Measurements from ENCODE around the gene ATF7IP2. TPM values are rescaled to one million over a fixed set of nuclear protein-coding genes. Genes with fewer than 3 reads are reported as not detected.

Gene ATF7IP2
- total RNA-seq, 6 experiments from 2014 or later = 13.0 to 42.8 (median 24.0) TPM

DNA sequence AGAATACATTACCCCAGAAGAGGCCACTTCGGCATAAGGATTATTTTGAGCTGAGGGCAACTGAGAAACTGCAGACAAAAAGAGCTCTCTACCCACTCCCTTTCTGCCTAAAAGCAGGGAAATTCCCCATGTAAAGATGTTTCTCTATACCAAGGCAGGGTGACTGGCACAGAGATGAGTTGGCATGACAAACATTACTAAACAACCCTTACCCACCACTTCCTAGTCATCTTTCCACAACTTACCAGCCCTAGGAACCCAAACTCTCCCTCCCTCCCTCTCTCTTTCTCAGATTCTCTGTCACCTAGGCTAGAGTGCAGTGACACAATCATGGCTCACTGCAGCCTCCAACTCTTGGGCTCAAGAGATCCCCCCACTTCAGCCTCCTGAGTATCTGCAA lies 126.0 kb downstream of the ATF7IP2 start:
- ATAC-seq = no peak
- Histone ChIP-seq H3K27me3 (no peaks in the 10 kb centered on the region), H3K4me1 (peaks cover 0 to 41% (median 9%) of the 10 kb centered on the region in 4 donors), H3K4me3 (no peak overlapping the region), H3K36me3 (no peaks in the 10 kb centered on the region), H3K27ac (no peak overlapping the region), H3K9me3 (no peaks in the 10 kb centered on the region)
- intact Hi-C loops (cut with DNase I) = loop anchor here in 1 of 2 donors (5.0 kb wide), 2 partner anchors 195 to 225 kb away; no protein-coding TSS in a partner anchor
- no peak for TF ChIP-seq CTCF (IDR thresholded peaks at IDR 0.05)
- TF ChIP-seq POLR2A (IDR thresholded peaks at IDR 0.05) = no peak
- WGBS (ENCODE audit: insufficient coverage, low coverage, low lambda C conversion rate, missing lambda C conversion rate) = no CpG with 5 or more reads among the region's 1 CpG
- DNase-seq = no peak

GRCh38 chr16:10514369-10515055 lies 128.7 kb downstream of the ATF7IP2 start:
- ATAC-seq (peak; percentile 66 to 78 (median 78)), DNase-seq (peak in 1 of 3 donors; percentile 73)
- 13% methylated on average over 6 of the region's 6 CpGs for WGBS (ENCODE audit: insufficient coverage, low coverage, low lambda C conversion rate, missing lambda C conversion rate)
- Histone ChIP-seq H3K9me3 (no peaks in the 10 kb centered on the region), H3K36me3 (no peaks in the 10 kb centered on the region), H3K4me1 (peaks cover 0 to 37% (median 12%) of the 10 kb centered on the region in 4 donors), H3K27ac (peak overlapping the region; percentile 23 to 93 (median 84)), H3K4me3 (no peak overlapping the region), H3K27me3 (no peaks in the 10 kb centered on the region)
- TF ChIP-seq POLR2A (IDR thresholded peaks at IDR 0.05) = no peak
- TF ChIP-seq CTCF (IDR thresholded peaks at IDR 0.05) = peak; percentile 69 to 78 (median 75)
- intact Hi-C loops (cut with DNase I) = loop anchor here in 1 of 2 donors (5.0 kb wide), 2 partner anchors 197 to 223 kb away; no protein-coding TSS in a partner anchor

GRCh38 chr16:10517868-10518267 lies 132.0 kb downstream of the ATF7IP2 start:
- intact Hi-C loops (cut with DNase I) = no loop called here
- H3K4me3 ChIP-seq = no peak overlapping the region
- H3K4me1 ChIP-seq = peaks cover 0 to 50% (median 21%) of the 10 kb centered on the region in 4 donors
- TF ChIP-seq POLR2A (IDR thresholded peaks at IDR 0.05) = no peak
- no peak for TF ChIP-seq CTCF (IDR thresholded peaks at IDR 0.05)
- 59% methylated on average over 2 of the region's 5 CpGs for WGBS (ENCODE audit: insufficient coverage, low coverage, low lambda C conversion rate, missing lambda C conversion rate)
- DNase-seq = peak; percentile 47 to 87 (median 84)
- H3K27ac ChIP-seq = peak overlapping the region in 2 of 3 donors; percentile 41 to 69
- no peaks in the 10 kb centered on the region for H3K36me3 ChIP-seq
- no peaks in the 10 kb centered on the region for H3K27me3 ChIP-seq
- peak; percentile 29 to 74 (median 49) for ATAC-seq
- H3K9me3 ChIP-seq = no peaks in the 10 kb centered on the region

GRCh38 chr16:10518479-10519041 lies 132.7 kb downstream of the ATF7IP2 start:
- TF ChIP-seq POLR2A (IDR thresholded peaks at IDR 0.05) (no peak), CTCF (IDR thresholded peaks at IDR 0.05) (no peak)
- Histone ChIP-seq H3K4me1 (peaks cover 0 to 44% (median 20%) of the 10 kb centered on the region in 4 donors), H3K36me3 (no peaks in the 10 kb centered on the region), H3K9me3 (no peaks in the 10 kb centered on the region), H3K27me3 (no peaks in the 10 kb centered on the region), H3K27ac (peak overlapping the region in 2 of 3 donors; percentile 41 to 69), H3K4me3 (no peak overlapping the region)
- ATAC-seq = no peak
- intact Hi-C loops (cut with DNase I) = no loop called here
- WGBS (ENCODE audit: insufficient coverage, low coverage, low lambda C conversion rate, missing lambda C conversion rate) = 89% methylated on average over 4 of the region's 7 CpGs
- no peak for DNase-seq
